ENCODE data around the gene PCSK4. TPM values are rescaled to one million over a fixed set of nuclear protein-coding genes. Genes with fewer than 3 reads are reported as not detected.

Gene PCSK4
- total and polyA plus RNA-seq, 10 of the 15 experiments (the other 5 are each of a cell fraction or from before 2014, with no cell fraction given): 0.27 to 0.99 (median 0.40) TPM; not detected in 3

- TF ChIP-seq E2F8 (IDR thresholded peaks at IDR 0.05; ENCODE audit: low read depth, partially characterized antibody) (no peak), RUNX3 (IDR thresholded peaks at IDR 0.05; ENCODE audit: low read length) (no peak), ZNF217 (IDR thresholded peaks at IDR 0.05) (no peak), ZNF24 (IDR thresholded peaks at IDR 0.05) (no peak), ETV6 (conservative IDR thresholded peaks at IDR 0.05 in 1 of 2, IDR thresholded peaks at IDR 0.05 in 1 of 2; ENCODE audit: borderline replicate concordance in 1 of 2, low read depth in 1 of 2) (no peak), NFYA (IDR thresholded peaks at IDR 0.05; ENCODE audit: borderline replicate concordance, low read depth, low read length) (no peak), SMARCA5 (IDR thresholded peaks at IDR 0.05) (no peak), STAT1 (conservative IDR thresholded peaks at IDR 0.05) (no peak), YBX1 (IDR thresholded peaks at IDR 0.05) (no peak), FOXM1 (IDR thresholded peaks at IDR 0.05; ENCODE audit: low read depth, low read length) (no peak), SUPT20H (IDR thresholded peaks at IDR 0.05; ENCODE audit: borderline replicate concordance, control insufficient read depth, low read depth, low read length) (no peak)
Measured at GRCh38 chr19:1434577-1435060, 55.5 kb downstream of the PCSK4 start (continued).

- intact Hi-C loops (cut with micrococcal nuclease; ENCODE audit: unreplicated experiment) (no loop called here), in situ Hi-C loops (cut with MboI) (no loop called here)
- H3K9me3 ChIP-seq (replicated peaks; ENCODE audit: control insufficient read depth, insufficient read depth, low read length): no peaks in the 10 kb centered on the region
- H3K4me2 ChIP-seq (ENCODE audit: control insufficient read depth, insufficient read depth): no peak overlapping the region
- SMC1A ChIA-PET (ENCODE audit: uncharacterized antibody, unreplicated experiment): no interaction called here
- H4K20me1 ChIP-seq (ENCODE audit: control insufficient read depth, insufficient read depth): no peaks in the 10 kb centered on the region
- BruUV-seq (replicated peaks): no TSS peak
- TF ChIP-seq MTA2 (IDR thresholded peaks at IDR 0.05; ENCODE audit: low read depth) (no peak), ZSCAN29 (IDR thresholded peaks at IDR 0.05) (no peak), RAD51 (IDR thresholded peaks at IDR 0.05) (no peak), HDAC2 (IDR thresholded peaks at IDR 0.05) (no peak), JUNB (IDR thresholded peaks at IDR 0.05) (no peak), E4F1 (IDR thresholded peaks at IDR 0.05; ENCODE audit: borderline replicate concordance, partially characterized antibody) (no peak), POLR2A (IDR thresholded peaks at IDR 0.05; ENCODE audit: low read depth, low read length) (peak; percentile 25)
- no peaks in the 10 kb centered on the region for H3K4me1 ChIP-seq (ENCODE audit: control insufficient read depth, insufficient read depth, low read length)
- FAIRE-seq: no peak
- H3K27me3 ChIP-seq (replicated peaks in 1 of 2; ENCODE audit: control insufficient read depth in 2 of 2, insufficient read depth in 2 of 2, low read length in 1 of 2): no peaks in the 10 kb centered on the region
- DNase-seq (ENCODE audit: low read depth, low spot score): no peak
- H3K4me3 ChIP-seq: no peak overlapping the region
- ATAC-seq: no peak
- WGBS (ENCODE audit: insufficient coverage, insufficient replicate concordance, low lambda C conversion rate, missing lambda C conversion rate): 92% methylated on average over 17 of the region's 17 CpGs
- POLR2A ChIA-PET: no interaction called here
- peaks cover 9% of the 10 kb centered on the region for H3K79me2 ChIP-seq (ENCODE audit: control insufficient read depth, insufficient read depth, low read length)
- peaks cover 8 to 36% of the 10 kb centered on the region in 2 experiments for H3K36me3 ChIP-seq (ENCODE audit: control insufficient read depth in 2 of 2, insufficient read depth in 2 of 2, low read length in 1 of 2)
- no peak overlapping the region for H2AFZ ChIP-seq (ENCODE audit: control insufficient read depth, low read depth, low read length)
- no peak overlapping the region for H3K27ac ChIP-seq (ENCODE audit: control insufficient read depth, insufficient read depth)
- H3K9ac ChIP-seq (ENCODE audit: control insufficient read depth, insufficient read depth, low read length): no peak overlapping the region
- RAD21 ChIA-PET (ENCODE audit: unreplicated experiment): no interaction called here
- CTCF ChIA-PET: no interaction called here
Measured at GRCh38 chr19:1434040-1434366, 56.1 kb downstream of the PCSK4 start.

Data from GM12878 (cell line).